Erythroblast (primary cell): ENCODE data around the gene SOX8.

Experiments
- GATA1 ChIP-seq: IDR thresholded peaks from 2 replicates; pipeline ENCODE4 v1.6.1; 2011; ENCODE audit warnings: low read depth, mild to moderate bottlenecking, control low read depth, low read length, moderate library complexity
- POLR2A ChIP-seq: IDR thresholded peaks from 2 replicates; pipeline ENCODE4 v1.6.1; 2011; ENCODE audit warnings: mild to moderate bottlenecking, low read length

DNA sequence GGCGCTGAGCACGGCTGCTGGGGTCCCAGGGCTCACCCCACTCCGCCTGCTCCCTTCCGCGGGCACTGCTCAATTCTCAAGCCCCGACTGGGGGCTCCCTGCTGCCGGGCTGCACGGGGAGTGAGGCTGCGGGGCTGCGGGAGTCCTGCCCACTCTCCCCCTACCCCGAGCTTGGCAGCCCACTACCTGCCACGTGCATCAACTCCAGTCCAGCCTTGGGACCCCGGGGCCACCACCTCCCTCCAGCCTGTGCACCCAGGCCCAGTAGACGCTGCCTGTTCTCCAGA, 47.6 kb downstream of the SOX8 start:
- TF ChIP-seq POLR2A (no peak), GATA1 (no peak)
